Mucosa of descending colon (tissue), 3 donors: ENCODE results near the gene OGFOD3. TPM values are rescaled to one million over a fixed set of nuclear protein-coding genes. Genes with fewer than 3 reads are reported as not detected.
A peak's percentile ranks its signal among the peaks of the same experiment; 100 is the strongest.

Experiments used
- ATAC-seq: fragments of 200-7000 bp; cut with Tn5 transposase; one replicate; pipeline ENCODE4 v1.9.1; 2020; ENCODE audit warnings: mild to moderate bottlenecking, moderate library complexity
- DNase-seq, 3 donors: peaks; one replicate each; pipeline ENCODE4 v3.0.0-alpha.2; 2020
- H3K36me3 ChIP-seq: fragments of 200-600 bp; one replicate; pipeline ENCODE4 v1.8.0; 2021; ENCODE audit warnings: low read depth, mild to moderate bottlenecking
- H3K4me1 ChIP-seq: fragments of 200-600 bp; one replicate; pipeline ENCODE4 v1.8.0; 2021; ENCODE audit warnings: low read depth, mild to moderate bottlenecking
- H3K4me3 ChIP-seq: fragments of 200-600 bp; one replicate; pipeline ENCODE4 v1.8.0; 2021; ENCODE audit warnings: mild to moderate bottlenecking
- H3K9me3 ChIP-seq: fragments of 200-600 bp; one replicate; pipeline ENCODE4 v1.8.0; 2021; ENCODE audit warnings: mild to moderate bottlenecking
- intact Hi-C, 2 donors: fragments of 100-400 bp; cut with DNase I in 1 of 2; cut with micrococcal nuclease in 1 of 2; formaldehyde crosslinking; loops; one replicate each; pipeline versions ENCODE4 v1.11.0 to v1.11.1; 2022; cut with DNase I, micrococcal nuclease
- total RNA-seq, 3 donors: library from RNA; stranded (reverse); fragmentation: NEBNext Ultra II Directional in 2 of 3; extraction: Animal tissue kit (Norgen Biotek cat#: 25700) in 2 of 3; gene quantifications; one replicate each; pipeline versions ENCODE4 v1.2.1 to v1.2.4, GENCODE V29; 2021 to 2023
- TF ChIP-seq, protein P1 (sequence below): fragments of 200-600 bp; IDR thresholded peaks from one replicate; pipeline ENCODE4 v1.8.0; 2022; ENCODE audit warnings: antibody characterized with exemption, mild to moderate bottlenecking
- donor health status: DM: no; HTN: no; CAD: no; lungs with moderate emphysema.
- donor health status: DM: no; HTN: no; CAD: no.
- donor health status: DM: no; HTN: yes; CAD: no.

The OGFOD3 gene
- total RNA-seq, 3 donors from 2014 or later: 26.2 to 28.8 (median 26.2) TPM

GRCh38 chr17:82345151-82345976 is 73.0 kb downstream of the OGFOD3 start:
- DNase-seq (peak in 1 of 3 donors; percentile 45), ATAC-seq (no peak)
- no peaks in the 10 kb centered on the region for H3K36me3 ChIP-seq
- intact Hi-C loops: no loop called here
- H3K4me1 ChIP-seq: peaks cover 4% of the 10 kb centered on the region
- no peak overlapping the region for H3K4me3 ChIP-seq
- H3K9me3 ChIP-seq: no peaks in the 10 kb centered on the region
- TF ChIP-seq, protein P1, sequence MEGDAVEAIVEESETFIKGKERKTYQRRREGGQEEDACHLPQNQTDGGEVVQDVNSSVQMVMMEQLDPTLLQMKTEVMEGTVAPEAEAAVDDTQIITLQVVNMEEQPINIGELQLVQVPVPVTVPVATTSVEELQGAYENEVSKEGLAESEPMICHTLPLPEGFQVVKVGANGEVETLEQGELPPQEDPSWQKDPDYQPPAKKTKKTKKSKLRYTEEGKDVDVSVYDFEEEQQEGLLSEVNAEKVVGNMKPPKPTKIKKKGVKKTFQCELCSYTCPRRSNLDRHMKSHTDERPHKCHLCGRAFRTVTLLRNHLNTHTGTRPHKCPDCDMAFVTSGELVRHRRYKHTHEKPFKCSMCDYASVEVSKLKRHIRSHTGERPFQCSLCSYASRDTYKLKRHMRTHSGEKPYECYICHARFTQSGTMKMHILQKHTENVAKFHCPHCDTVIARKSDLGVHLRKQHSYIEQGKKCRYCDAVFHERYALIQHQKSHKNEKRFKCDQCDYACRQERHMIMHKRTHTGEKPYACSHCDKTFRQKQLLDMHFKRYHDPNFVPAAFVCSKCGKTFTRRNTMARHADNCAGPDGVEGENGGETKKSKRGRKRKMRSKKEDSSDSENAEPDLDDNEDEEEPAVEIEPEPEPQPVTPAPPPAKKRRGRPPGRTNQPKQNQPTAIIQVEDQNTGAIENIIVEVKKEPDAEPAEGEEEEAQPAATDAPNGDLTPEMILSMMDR: no peak

GRCh38 chr17:82344175-82344907 is 74.0 kb downstream of the OGFOD3 start:
- TF ChIP-seq, protein P1: no peak
- H3K4me3 ChIP-seq: no peak overlapping the region
- H3K36me3 ChIP-seq: no peaks in the 10 kb centered on the region
- intact Hi-C loops: no loop called here
- DNase-seq: peak in 1 of 3 donors; percentile 50
- no peaks in the 10 kb centered on the region for H3K9me3 ChIP-seq
- peaks cover 7% of the 10 kb centered on the region for H3K4me1 ChIP-seq
- ATAC-seq: peak; percentile 18

DNA sequence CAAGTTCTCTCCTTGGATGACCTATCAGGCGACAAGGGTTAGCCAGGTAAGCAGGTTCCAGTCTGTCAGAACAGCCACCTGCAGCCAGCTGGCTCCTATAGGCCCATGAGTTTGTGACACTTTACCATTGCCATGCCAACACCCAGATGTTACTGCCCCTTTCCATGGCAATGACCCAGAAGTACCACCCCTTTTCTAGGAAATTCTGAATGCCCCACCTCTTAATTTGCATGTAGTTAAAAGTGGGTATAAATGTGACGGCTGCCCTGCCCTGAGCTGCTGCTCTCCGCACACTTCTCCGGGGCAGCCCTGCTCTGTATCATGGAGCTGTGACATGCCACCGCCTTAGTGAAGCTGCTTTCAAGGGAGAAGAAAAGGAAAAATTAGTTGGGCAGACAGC is 74.8 kb downstream of the OGFOD3 start:
- Histone ChIP-seq H3K9me3 (no peaks in the 10 kb centered on the region), H3K4me1 (peaks cover 7% of the 10 kb centered on the region), H3K36me3 (no peaks in the 10 kb centered on the region), H3K4me3 (no peak overlapping the region)
- DNase-seq (no peak), ATAC-seq (no peak)
- intact Hi-C loops: no loop called here
- TF ChIP-seq, protein P1: no peak

GRCh38 chr17:82342361-82343079 is 75.9 kb downstream of the OGFOD3 start:
- ATAC-seq (no peak), DNase-seq (no peak)
- H3K4me3 ChIP-seq: no peak overlapping the region
- TF ChIP-seq, protein P1: no peak
- H3K9me3 ChIP-seq: no peaks in the 10 kb centered on the region
- H3K4me1 ChIP-seq: peaks cover 7% of the 10 kb centered on the region
- H3K36me3 ChIP-seq: no peaks in the 10 kb centered on the region
- intact Hi-C loops: no loop called here
